ENCODE measurements around the gene SSR4.

GRCh38 chrX:153769158-153769864, 25.2 kb upstream of the SSR4 start:
- TF ChIP-seq, protein P1, sequence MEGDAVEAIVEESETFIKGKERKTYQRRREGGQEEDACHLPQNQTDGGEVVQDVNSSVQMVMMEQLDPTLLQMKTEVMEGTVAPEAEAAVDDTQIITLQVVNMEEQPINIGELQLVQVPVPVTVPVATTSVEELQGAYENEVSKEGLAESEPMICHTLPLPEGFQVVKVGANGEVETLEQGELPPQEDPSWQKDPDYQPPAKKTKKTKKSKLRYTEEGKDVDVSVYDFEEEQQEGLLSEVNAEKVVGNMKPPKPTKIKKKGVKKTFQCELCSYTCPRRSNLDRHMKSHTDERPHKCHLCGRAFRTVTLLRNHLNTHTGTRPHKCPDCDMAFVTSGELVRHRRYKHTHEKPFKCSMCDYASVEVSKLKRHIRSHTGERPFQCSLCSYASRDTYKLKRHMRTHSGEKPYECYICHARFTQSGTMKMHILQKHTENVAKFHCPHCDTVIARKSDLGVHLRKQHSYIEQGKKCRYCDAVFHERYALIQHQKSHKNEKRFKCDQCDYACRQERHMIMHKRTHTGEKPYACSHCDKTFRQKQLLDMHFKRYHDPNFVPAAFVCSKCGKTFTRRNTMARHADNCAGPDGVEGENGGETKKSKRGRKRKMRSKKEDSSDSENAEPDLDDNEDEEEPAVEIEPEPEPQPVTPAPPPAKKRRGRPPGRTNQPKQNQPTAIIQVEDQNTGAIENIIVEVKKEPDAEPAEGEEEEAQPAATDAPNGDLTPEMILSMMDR (IDR thresholded peaks at IDR 0.05; ENCODE audit: low read length): no peak
- TF ChIP-seq EZH2 (IDR thresholded peaks at IDR 0.05; ENCODE audit: borderline replicate concordance, low read length): no peak
